K562 (cell line): ENCODE results near the gene KCNK7. TPM values are rescaled to one million over a fixed set of nuclear protein-coding genes. Genes with fewer than 3 reads are reported as not detected.
A peak's percentile ranks its signal among the peaks of the same experiment; 100 is the strongest.

ENCODE experiments used
- ATAC-seq: fragments of 200-7000 bp; cut with Tn5 transposase; 3 replicates; pipeline ENCODE4 v1.9.1; 2020; ENCODE audit warnings: moderate library complexity
- BruUV-seq: library from RNA; stranded (reverse); fragments of 400-500 nt; replicated peaks from 2 replicates; lab custom pipeline; 2021; lab: Mats Ljungman, UMichigan
- CTCF ChIA-PET: fragments of 300-600 bp; formaldehyde crosslinking; extraction: SDS; loops from one replicate; lab custom pipeline; 2021; ENCODE audit warnings: low intra/inter-chr PET ratio; lab: Yijun Ruan, JAX
- POLR2A ChIA-PET: fragments of 300-600, 350-650 bp; sonication (Branson Sonifier 250); formaldehyde crosslinking; extraction: SDS; loops from one replicate; lab custom pipeline; 2021; ENCODE audit warnings: antibody characterized with exemption, inconsistent platforms; lab: Yijun Ruan, JAX
- DNase-seq, 4 experiments: peaks; one replicate each; pipeline versions ENCODE4 v3.0.0 to v3.0.0-alpha.2; 2011 to 2018; ENCODE audit warnings: low spot score in 3 of 4, mixed read lengths in 3 of 4; ENCODE audit errors: extremely low read depth in 1 of 4
- FAIRE-seq: peaks from 2 replicates; lab custom pipeline; 2011; peaks lifted over from hg19 to GRCh38; lab: Jason Lieb, UNC
- H2AFZ ChIP-seq: 2 replicates; pipeline ENCODE4 v1.6.0; 2011; ENCODE audit warnings: low read depth, low read length, control low read depth, inconsistent platforms
- H3K27ac ChIP-seq: fragments of 200-600 bp; 3 replicates; pipeline ENCODE4 v1.8.0; 2011; ENCODE audit warnings: low read depth, mild to moderate bottlenecking, control low read depth, inconsistent platforms, low read length, moderate library complexity, mixed read lengths; ENCODE audit errors: extremely low read depth
- H3K27me3 ChIP-seq, 2 experiments: fragments of 300-600 bp in 1 of 2; 2 replicates in 1 of 2; 3 replicates in 1 of 2; pipeline versions ENCODE4 v1.6.0 to v1.8.0; 2011; ENCODE audit warnings: inconsistent platforms in 2 of 2, low read length in 2 of 2, mild to moderate bottlenecking in 1 of 2, mixed read lengths in 1 of 2, moderate library complexity in 1 of 2; ENCODE audit not compliant: control insufficient read depth in 2 of 2, insufficient read depth in 2 of 2
- H3K36me3 ChIP-seq: fragments of 300-600 bp; 3 replicates; pipeline ENCODE4 v1.8.0; 2011; ENCODE audit warnings: mild to moderate bottlenecking, low read length, inconsistent platforms; ENCODE audit not compliant: control insufficient read depth, insufficient read depth
- H3K4me1 ChIP-seq, 2 experiments: fragments of 200-600 bp in 1 of 2; replicated peaks in 1 of 2; 2 replicates in 1 of 2; 3 replicates in 1 of 2; pipeline versions ENCODE4 v1.5.1 to v1.8.0; 2011; ENCODE audit warnings: inconsistent platforms in 2 of 2, low read length in 2 of 2, mild to moderate bottlenecking in 1 of 2, mixed read lengths in 1 of 2, moderate library complexity in 1 of 2; ENCODE audit not compliant: control insufficient read depth in 2 of 2, insufficient read depth in 2 of 2
- H3K4me2 ChIP-seq: 2 replicates; pipeline ENCODE4 v1.6.1; 2011; ENCODE audit warnings: low read length, control low read depth, inconsistent platforms, mixed read lengths; ENCODE audit not compliant: insufficient read depth
- H3K4me3 ChIP-seq: fragments of 200-600 bp; sonication (generic), shearing (Covaris generic); 2 replicates; pipeline ENCODE4 v1.5.1; 2016; ENCODE audit warnings: control low read depth, inconsistent platforms
- H3K79me2 ChIP-seq: fragments of 200-600 bp; 3 replicates; pipeline ENCODE4 v1.8.0; 2011; ENCODE audit warnings: low read length, inconsistent platforms; ENCODE audit not compliant: control insufficient read depth, insufficient read depth
- H3K9ac ChIP-seq, 2 experiments: 2 replicates each; pipeline versions ENCODE4 v1.6.0 to v1.6.1; 2011; ENCODE audit warnings: low read depth in 2 of 2, low read length in 2 of 2, control low read depth in 1 of 2, inconsistent platforms in 1 of 2, mild to moderate bottlenecking in 1 of 2, mixed read lengths in 1 of 2; ENCODE audit not compliant: insufficient read depth in 1 of 2
- H3K9me1 ChIP-seq: one replicate; pipeline ENCODE4 v1.6.0; 2011; ENCODE audit warnings: inconsistent platforms, mild to moderate bottlenecking, low read length, moderate library complexity; ENCODE audit not compliant: control insufficient read depth, insufficient read depth
- H3K9me3 ChIP-seq: replicated peaks from 2 replicates; pipeline ENCODE4 v1.5.1; 2011; ENCODE audit warnings: low read depth, low read length, inconsistent platforms; ENCODE audit not compliant: control insufficient read depth, insufficient read depth
- H4K20me1 ChIP-seq: replicated peaks from 2 replicates; pipeline ENCODE4 v1.6.1; 2011; ENCODE audit warnings: low read length, inconsistent platforms, mixed read lengths; ENCODE audit not compliant: control insufficient read depth, insufficient read depth
- BRCA1 ChIP-seq, 2 experiments: fragments of 450-650 bp in 1 of 2; sonication (generic) in 1 of 2; formaldehyde crosslinking in 1 of 2; IDR thresholded peaks; 2 replicates each; pipeline versions ENCODE4 v1.5.0 to v1.6.1; 2017 to 2020; ENCODE audit warnings: mild to moderate bottlenecking in 1 of 2, missing genetic modification reagents in 1 of 2
- DACH1 ChIP-seq: fragments of 450-650 bp; IDR thresholded peaks from 2 replicates; pipeline ENCODE4 v1.6.1; 2018; ENCODE audit not compliant: partially characterized antibody
- FOXM1 ChIP-seq, 2 experiments: fragments of 450-650 bp in 1 of 2; sonication (generic) in 1 of 2; formaldehyde crosslinking in 1 of 2; IDR thresholded peaks; 2 replicates each; pipeline versions ENCODE4 v1.6.1 to v1.9.0; 2017 to 2022; ENCODE audit warnings: low read depth in 2 of 2, mild to moderate bottlenecking in 2 of 2, missing genetic modification reagents in 1 of 2, moderate library complexity in 1 of 2
- SIN3A ChIP-seq, 2 experiments: fragments of 150-350 bp in 1 of 2; IDR thresholded peaks; 2 replicates each; pipeline ENCODE4 v1.6.1; 2011 to 2016; ENCODE audit warnings: borderline replicate concordance in 2 of 2, low read depth in 2 of 2, low read length in 2 of 2, mild to moderate bottlenecking in 2 of 2, moderate library complexity in 2 of 2; ENCODE audit not compliant: control insufficient read depth in 1 of 2
- ZFX ChIP-seq: sonication (generic); formaldehyde crosslinking; IDR thresholded peaks from 2 replicates; pipeline ENCODE4 v1.8.0; 2022; ENCODE audit warnings: mild to moderate bottlenecking, missing genetic modification reagents, moderate library complexity
- WGBS: fragments of 100-300 bp; shearing (Covaris generic); methylation state at CpG from one replicate; pipeline ENCODE4 v1.1.6; 2016; ENCODE audit warnings: low coverage, mixed read lengths; ENCODE audit not compliant: insufficient coverage; ENCODE audit errors: missing lambda C conversion rate; 5-methylcytosine and 5-hydroxymethylcytosine counted together
- in situ Hi-C: fragments of 300-500 bp; cut with MboI; formaldehyde crosslinking; loops from 4 replicates; pipeline ENCODE4 v1.15.0; 2018; ENCODE audit warnings: inconsistent platforms, mixed read lengths
- intact Hi-C: fragments of 100-400 bp; cut with micrococcal nuclease; formaldehyde crosslinking; loops from 2 replicates; pipeline ENCODE4 v1.14.2; 2022
- polyA plus RNA-seq, 8 experiments: library from polyadenylated mRNA; depleted of rRNA in 4 of 8; stranded (reverse) in 5 of 8; unstranded in 3 of 8; fragments of >200 nt; fragmentation: Nextera tagmentation in 2 of 8; fragmentation: Illumina TruSeq in 1 of 8; extraction: Ambion mirVana in 2 of 8; extraction: Trizol in 1 of 8; gene quantifications; 2 replicates each; pipeline versions ENCODE4 v1.2.1 to v1.2.3, GENCODE V29; 2011 to 2014; ENCODE audit warnings: inconsistent platforms in 1 of 8, missing spikeins in 1 of 8
- total RNA-seq, 7 experiments: library from RNA; depleted of rRNA in 6 of 7; stranded (reverse); fragments of >200 nt in 6 of 7; fragmentation: Illumina TruSeq in 2 of 7; extraction: Trizol in 2 of 7; gene quantifications; 2 replicates each; pipeline versions ENCODE4 v1.2.1 to v1.2.3, GENCODE V29; 2011 to 2021; ENCODE audit warnings: low replicate concordance in 1 of 7
- TF ChIP-seq, protein P1 (sequence below): sonication (generic); formaldehyde crosslinking; IDR thresholded peaks from 2 replicates; pipeline ENCODE4 v1.8.0; 2022; ENCODE audit warnings: missing genetic modification reagents, mild to moderate bottlenecking, moderate library complexity, borderline replicate concordance
- TF ChIP-seq, protein P2 (sequence below), 3 experiments: fragments of 200-800 bp in 1 of 3; sonication (Bioruptor generic) in 1 of 3; sonication (generic) in 1 of 3; formaldehyde crosslinking in 1 of 3; IDR thresholded peaks; 2 replicates each; pipeline versions ENCODE4 v1.6.1 to v1.8.0; 2016 to 2022; ENCODE audit warnings: mild to moderate bottlenecking in 2 of 3, missing compliant biosample characterization in 2 of 3, missing genetic modification characterization in 2 of 3, missing genetic modification reagents in 1 of 3
- TF ChIP-seq, protein P3 (sequence below): fragments of 200-800 bp; sonication (Bioruptor generic); IDR thresholded peaks from 2 replicates; pipeline ENCODE4 v1.6.1; 2016; ENCODE audit warnings: missing genetic modification characterization, missing compliant biosample characterization
- TF ChIP-seq, protein P4 (sequence below), 2 experiments: fragments of 200-800 bp in 1 of 2; sonication (Bioruptor generic) in 1 of 2; sonication (generic) in 1 of 2; formaldehyde crosslinking in 1 of 2; IDR thresholded peaks in 1 of 2; conservative IDR thresholded peaks in 1 of 2; 2 replicates each; pipeline versions ENCODE4 v1.5.0 to v1.6.1; 2016 to 2020; ENCODE audit warnings: missing compliant biosample characterization in 1 of 2, missing genetic modification characterization in 1 of 2, missing genetic modification reagents in 1 of 2

KCNK7 gene
- total and polyA plus RNA-seq, 9 of the 15 experiments (the other 6 are each of a cell fraction or from before 2014, with no cell fraction given) = 0.07 to 0.40 TPM; not detected in 7

DNA sequence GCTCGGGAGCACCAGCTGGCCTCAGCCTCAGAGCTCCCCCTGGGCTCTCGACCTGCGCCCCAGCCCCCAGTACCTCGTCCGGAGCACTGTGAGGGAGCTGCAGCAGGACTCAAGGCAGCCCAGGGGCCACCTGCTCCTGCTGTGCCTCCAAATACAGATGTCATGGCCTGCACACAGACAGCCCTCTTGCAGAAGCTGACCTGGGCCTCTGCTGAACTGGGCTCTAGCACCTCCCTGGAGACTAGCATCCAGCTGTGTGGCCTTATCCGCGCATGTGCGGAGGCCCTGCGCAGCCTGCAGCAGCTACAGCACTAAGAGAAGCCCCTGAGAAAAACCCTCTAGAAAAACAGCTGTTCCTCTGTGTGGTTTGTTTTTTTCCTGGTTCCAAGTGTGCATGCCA lies 24.2 kb downstream of the KCNK7 start:
- peaks cover 6% of the 10 kb centered on the region for H4K20me1 ChIP-seq
- H3K4me3 ChIP-seq = peak overlapping the region; percentile 65
- ChIA-PET CTCF (interaction anchor here (0.6 to 6.5 kb wide), 3 partner anchors 25 to 1229 kb away, joined by 3 to 63 read pairs (median 4); no protein-coding TSS in a partner anchor), POLR2A (interaction anchor here (0.6 to 4.7 kb wide), 12 partner anchors 11 to 454 kb away, joined by 3 to 35 read pairs (median 4); partner anchors contain the start of genes MALAT1, NEAT1 and ZNHIT2)
- no peaks in the 10 kb centered on the region for H3K9me3 ChIP-seq
- no peak for FAIRE-seq
- peaks cover 19% of the 10 kb centered on the region; the same call in 2 of the 3 replicates for H3K36me3 ChIP-seq
- H3K4me1 ChIP-seq = peaks cover 43 to 72% of the 10 kb centered on the region in 2 experiments
- H2AFZ ChIP-seq = no peak overlapping the region
- peak overlapping the region; percentile 82 to 98 for H3K9ac ChIP-seq
- intact Hi-C loops (loop anchor here (5.0 kb wide), 2 partner anchors 44 to 99 kb away; partner anchors contain the start of gene SCYL1), in situ Hi-C loops (no loop called here)
- H3K9me1 ChIP-seq = peaks cover 5% of the 10 kb centered on the region
- BruUV-seq = no TSS peak
- peak overlapping the region; percentile 99 for H3K4me2 ChIP-seq
- DNase-seq = peak in 1 of 4 experiments; percentile 41
- H3K27ac ChIP-seq = peak overlapping the region; percentile 62; the same call in 1 of the 3 replicates
- H3K79me2 ChIP-seq = peaks cover 62% of the 10 kb centered on the region
- ATAC-seq = no peak
- WGBS = 19% methylated on average over 9 of the region's 9 CpGs
- no peaks in the 10 kb centered on the region; a peak in 1 of 5 replicates for H3K27me3 ChIP-seq
- TF ChIP-seq SIN3A (IDR thresholded peaks at IDR 0.05; ENCODE audit: borderline replicate concordance in 2 of 2, control insufficient read depth in 1 of 2, low read depth in 2 of 2, low read length in 2 of 2) = 0 out of 4 replicates have a peak, but pooled peaks of 1 of the 2 experiments have one; percentile 38
- TF ChIP-seq, protein P1, sequence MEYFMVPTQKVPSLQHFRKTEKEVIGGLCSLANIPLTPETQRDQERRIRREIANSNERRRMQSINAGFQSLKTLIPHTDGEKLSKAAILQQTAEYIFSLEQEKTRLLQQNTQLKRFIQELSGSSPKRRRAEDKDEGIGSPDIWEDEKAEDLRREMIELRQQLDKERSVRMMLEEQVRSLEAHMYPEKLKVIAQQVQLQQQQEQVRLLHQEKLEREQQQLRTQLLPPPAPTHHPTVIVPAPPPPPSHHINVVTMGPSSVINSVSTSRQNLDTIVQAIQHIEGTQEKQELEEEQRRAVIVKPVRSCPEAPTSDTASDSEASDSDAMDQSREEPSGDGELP (CRISPR knock-in tag) = peak; percentile 40; the same call in 1 of the 2 replicates
- TF ChIP-seq, protein P2, sequence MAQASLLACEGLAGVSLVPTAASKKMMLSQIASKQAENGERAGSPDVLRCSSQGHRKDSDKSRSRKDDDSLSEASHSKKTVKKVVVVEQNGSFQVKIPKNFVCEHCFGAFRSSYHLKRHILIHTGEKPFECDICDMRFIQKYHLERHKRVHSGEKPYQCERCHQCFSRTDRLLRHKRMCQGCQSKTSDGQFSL (CRISPR knock-in tag; IDR thresholded peaks at IDR 0.05) = no peak
- TF ChIP-seq, protein P2 (tag; IDR thresholded peaks at IDR 0.05) = no peak
- TF ChIP-seq ZFX (CRISPR knock-in tag) = peak; percentile 16; the same call in 1 of the 2 replicates
- TF ChIP-seq DACH1 = peak; percentile 18
- TF ChIP-seq, protein P3, sequence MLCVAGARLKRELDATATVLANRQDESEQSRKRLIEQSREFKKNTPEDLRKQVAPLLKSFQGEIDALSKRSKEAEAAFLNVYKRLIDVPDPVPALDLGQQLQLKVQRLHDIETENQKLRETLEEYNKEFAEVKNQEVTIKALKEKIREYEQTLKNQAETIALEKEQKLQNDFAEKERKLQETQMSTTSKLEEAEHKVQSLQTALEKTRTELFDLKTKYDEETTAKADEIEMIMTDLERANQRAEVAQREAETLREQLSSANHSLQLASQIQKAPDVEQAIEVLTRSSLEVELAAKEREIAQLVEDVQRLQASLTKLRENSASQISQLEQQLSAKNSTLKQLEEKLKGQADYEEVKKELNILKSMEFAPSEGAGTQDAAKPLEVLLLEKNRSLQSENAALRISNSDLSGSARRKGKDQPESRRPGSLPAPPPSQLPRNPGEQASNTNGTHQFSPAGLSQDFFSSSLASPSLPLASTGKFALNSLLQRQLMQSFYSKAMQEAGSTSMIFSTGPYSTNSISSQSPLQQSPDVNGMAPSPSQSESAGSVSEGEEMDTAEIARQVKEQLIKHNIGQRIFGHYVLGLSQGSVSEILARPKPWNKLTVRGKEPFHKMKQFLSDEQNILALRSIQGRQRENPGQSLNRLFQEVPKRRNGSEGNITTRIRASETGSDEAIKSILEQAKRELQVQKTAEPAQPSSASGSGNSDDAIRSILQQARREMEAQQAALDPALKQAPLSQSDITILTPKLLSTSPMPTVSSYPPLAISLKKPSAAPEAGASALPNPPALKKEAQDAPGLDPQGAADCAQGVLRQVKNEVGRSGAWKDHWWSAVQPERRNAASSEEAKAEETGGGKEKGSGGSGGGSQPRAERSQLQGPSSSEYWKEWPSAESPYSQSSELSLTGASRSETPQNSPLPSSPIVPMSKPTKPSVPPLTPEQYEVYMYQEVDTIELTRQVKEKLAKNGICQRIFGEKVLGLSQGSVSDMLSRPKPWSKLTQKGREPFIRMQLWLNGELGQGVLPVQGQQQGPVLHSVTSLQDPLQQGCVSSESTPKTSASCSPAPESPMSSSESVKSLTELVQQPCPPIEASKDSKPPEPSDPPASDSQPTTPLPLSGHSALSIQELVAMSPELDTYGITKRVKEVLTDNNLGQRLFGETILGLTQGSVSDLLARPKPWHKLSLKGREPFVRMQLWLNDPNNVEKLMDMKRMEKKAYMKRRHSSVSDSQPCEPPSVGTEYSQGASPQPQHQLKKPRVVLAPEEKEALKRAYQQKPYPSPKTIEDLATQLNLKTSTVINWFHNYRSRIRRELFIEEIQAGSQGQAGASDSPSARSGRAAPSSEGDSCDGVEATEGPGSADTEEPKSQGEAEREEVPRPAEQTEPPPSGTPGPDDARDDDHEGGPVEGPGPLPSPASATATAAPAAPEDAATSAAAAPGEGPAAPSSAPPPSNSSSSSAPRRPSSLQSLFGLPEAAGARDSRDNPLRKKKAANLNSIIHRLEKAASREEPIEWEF (CRISPR knock-in tag) = no peak
- no peak for TF ChIP-seq BRCA1 (IDR thresholded peaks at IDR 0.05)
- 0 out of 2 replicates have a peak, but pooled peaks have one; percentile 60 for TF ChIP-seq BRCA1 (CRISPR knock-in tag; IDR thresholded peaks at IDR 0.05)
- TF ChIP-seq, protein P4, sequence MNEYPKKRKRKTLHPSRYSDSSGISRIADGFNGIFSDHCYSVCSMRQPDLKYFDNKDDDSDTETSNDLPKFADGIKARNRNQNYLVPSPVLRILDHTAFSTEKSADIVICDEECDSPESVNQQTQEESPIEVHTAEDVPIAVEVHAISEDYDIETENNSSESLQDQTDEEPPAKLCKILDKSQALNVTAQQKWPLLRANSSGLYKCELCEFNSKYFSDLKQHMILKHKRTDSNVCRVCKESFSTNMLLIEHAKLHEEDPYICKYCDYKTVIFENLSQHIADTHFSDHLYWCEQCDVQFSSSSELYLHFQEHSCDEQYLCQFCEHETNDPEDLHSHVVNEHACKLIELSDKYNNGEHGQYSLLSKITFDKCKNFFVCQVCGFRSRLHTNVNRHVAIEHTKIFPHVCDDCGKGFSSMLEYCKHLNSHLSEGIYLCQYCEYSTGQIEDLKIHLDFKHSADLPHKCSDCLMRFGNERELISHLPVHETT (CRISPR knock-in tag; conservative IDR thresholded peaks at IDR 0.05 in 1 of 2, IDR thresholded peaks at IDR 0.05 in 1 of 2) = 0 out of 4 replicates have a peak, but pooled peaks of 1 of the 2 experiments have one; percentile 20
- TF ChIP-seq FOXM1 (IDR thresholded peaks at IDR 0.05; ENCODE audit: low read depth) = no peak
- 0 out of 2 replicates have a peak, but pooled peaks have one; percentile 2 for TF ChIP-seq FOXM1 (CRISPR knock-in tag; IDR thresholded peaks at IDR 0.05; ENCODE audit: low read depth)
